Immature natural killer cell (primary cell): ENCODE measurements around the gene MAN2A1. TPM values are rescaled to one million over a fixed set of nuclear protein-coding genes. Genes with fewer than 3 reads are reported as not detected.
"Not testable (repeated sequence)": the region's sequence is repeated elsewhere in the genome, so short reads cannot be mapped to it uniquely, and the experiment has no call there.

Experiments used
- DNase-seq, 3 donors: peaks; one replicate each; pipeline ENCODE4 v3.0.0; 2022; ENCODE audit warnings: mixed read lengths in 1 of 3
- H3K27ac Mint-ChIP-seq, 6 donors: one replicate each; pipeline ENCODE4 v1.8.0; 2020; ENCODE audit warnings: mixed read lengths in 6 of 6, mild to moderate bottlenecking in 5 of 6, inconsistent platforms in 4 of 6, moderate library complexity in 3 of 6
- H3K27me3 Mint-ChIP-seq, 3 donors: one replicate each; pipeline ENCODE4 v1.8.0; 2020 to 2021; ENCODE audit warnings: low read depth in 3 of 3, mild to moderate bottlenecking in 3 of 3, mixed read lengths in 3 of 3, moderate library complexity in 3 of 3, inconsistent platforms in 1 of 3
- H3K36me3 Mint-ChIP-seq, 3 donors: one replicate each; pipeline ENCODE4 v1.8.0; 2020; ENCODE audit warnings: mixed read lengths in 3 of 3, inconsistent platforms in 2 of 3, mild to moderate bottlenecking in 2 of 3
- H3K4me1 Mint-ChIP-seq, 2 donors: one replicate each; pipeline ENCODE4 v1.8.0; 2020; ENCODE audit warnings: inconsistent platforms in 2 of 2, mild to moderate bottlenecking in 2 of 2, mixed read lengths in 2 of 2, moderate library complexity in 1 of 2
- H3K4me3 Mint-ChIP-seq, 5 donors: one replicate each; pipeline ENCODE4 v1.8.0; 2020; ENCODE audit warnings: mild to moderate bottlenecking in 5 of 5, mixed read lengths in 5 of 5, inconsistent platforms in 3 of 5, moderate library complexity in 3 of 5
- H3K9me3 Mint-ChIP-seq, 6 donors: one replicate each; pipeline ENCODE4 v1.8.0; 2020; ENCODE audit warnings: mild to moderate bottlenecking in 6 of 6, mixed read lengths in 6 of 6, inconsistent platforms in 4 of 6, moderate library complexity in 3 of 6
- polyA plus RNA-seq, 3 donors: library from polyadenylated mRNA; unstranded; fragments of 300-500 nt; fragmentation: Illumina TruSeq; gene quantifications; one replicate each; pipeline ENCODE4 v1.2.3, GENCODE V29; 2021

MAN2A1 gene
- polyA plus RNA-seq, 3 donors from 2014 or later: 12.4 to 18.1 (median 14.4) TPM

DNA sequence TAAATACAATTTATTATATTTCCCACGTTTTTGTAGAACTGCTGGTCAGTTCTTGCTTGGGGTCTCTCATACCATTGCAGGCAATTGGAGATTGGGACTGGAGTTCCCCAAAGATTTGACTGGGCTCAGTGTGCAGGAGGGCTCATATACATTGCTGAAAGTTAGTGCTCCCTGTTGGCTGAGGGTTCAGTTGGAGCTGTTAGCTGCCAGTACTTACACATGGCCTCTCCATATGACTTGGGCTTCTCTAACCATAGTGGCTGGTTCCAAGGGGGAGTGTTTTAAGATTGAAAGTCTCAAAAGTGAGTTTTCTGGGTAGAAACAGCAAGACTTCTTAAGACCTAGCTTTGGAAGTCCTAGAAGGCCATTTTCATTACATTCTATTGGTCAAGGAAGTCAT lies 102.9 kb downstream of the MAN2A1 start:
- DNase-seq: no peak
- Mint-ChIP-seq H3K36me3 (peaks cover 34 to 48% (median 46%) of the 10 kb centered on the region in 3 donors), H3K27ac (no peak overlapping the region), H3K4me3 (no peak overlapping the region), H3K9me3 (no peaks in the 10 kb centered on the region), H3K27me3 (peaks cover 0 to 2% (median 0%) of the 10 kb centered on the region in 3 donors), H3K4me1 (peaks cover 0 to 3% of the 10 kb centered on the region in 2 donors)

- H3K27ac Mint-ChIP-seq: peak overlapping the region in 1 of 6 donors; percentile 64
- H3K9me3 Mint-ChIP-seq: no peaks in the 10 kb centered on the region
- no peak overlapping the region for H3K4me3 Mint-ChIP-seq
- no peaks in the 10 kb centered on the region for H3K27me3 Mint-ChIP-seq
- peaks cover 4 to 30% (median 30%) of the 10 kb centered on the region in 3 donors for H3K36me3 Mint-ChIP-seq
- DNase-seq: no peak
- no peaks in the 10 kb centered on the region for H3K4me1 Mint-ChIP-seq
Observed at GRCh38 chr5:109803854-109804253, 114.1 kb downstream of the MAN2A1 start.

DNA sequence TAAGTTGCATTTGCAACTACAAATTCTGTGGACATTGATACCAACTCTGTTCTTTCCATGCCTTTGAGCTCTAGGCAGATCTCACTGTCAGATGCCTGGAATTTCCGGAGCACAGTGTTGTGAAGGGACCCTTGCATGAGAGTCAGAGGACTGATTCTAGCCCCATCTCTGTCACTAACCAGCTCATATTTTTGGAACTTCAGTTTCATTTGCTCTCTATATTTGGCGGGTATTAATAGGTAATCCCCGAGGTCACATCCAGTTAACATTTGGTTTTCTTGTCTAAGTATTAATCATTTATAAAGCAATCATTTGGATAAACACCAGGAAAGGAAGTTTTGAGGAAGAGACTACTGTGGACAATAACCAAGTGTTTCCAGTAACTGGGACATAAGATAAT lies 115.7 kb downstream of the MAN2A1 start:
- no peak for DNase-seq
- Mint-ChIP-seq H3K36me3 (peaks cover 12 to 42% (median 39%) of the 10 kb centered on the region in 3 donors), H3K4me3 (no peak overlapping the region), H3K27me3 (no peaks in the 10 kb centered on the region), H3K9me3 (no peaks in the 10 kb centered on the region), H3K4me1 (peaks cover 2 to 6% of the 10 kb centered on the region in 2 donors), H3K27ac (peak overlapping the region in 1 of 6 donors; percentile 13)

- Mint-ChIP-seq H3K36me3 (peaks cover 14 to 44% (median 42%) of the 10 kb centered on the region in 3 donors), H3K9me3 (no peaks in the 10 kb centered on the region), H3K4me1 (peaks cover 5 to 10% of the 10 kb centered on the region in 2 donors), H3K27me3 (no peaks in the 10 kb centered on the region), H3K27ac (no peak overlapping the region), H3K4me3 (no peak overlapping the region)
- no peak for DNase-seq
Observed at GRCh38 chr5:109805883-109806282, 116.2 kb downstream of the MAN2A1 start.

DNA sequence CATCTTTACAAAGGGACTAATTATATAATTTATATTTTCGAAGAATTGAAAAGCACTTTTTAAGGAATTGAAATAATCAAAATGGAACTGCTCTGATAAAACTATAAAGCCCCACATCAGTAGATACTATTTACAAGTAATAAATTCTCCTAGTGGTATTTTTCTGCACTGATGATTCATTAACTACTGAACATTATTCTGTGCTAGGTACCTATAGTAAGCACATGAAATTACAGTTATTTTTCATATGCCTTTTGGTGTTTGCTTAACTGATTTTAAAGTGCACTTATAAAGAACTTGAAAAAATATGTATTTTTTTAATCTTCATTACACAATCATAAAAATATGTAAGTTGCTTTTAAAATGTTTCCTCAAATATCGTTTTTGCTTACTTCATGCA lies 123.0 kb downstream of the MAN2A1 start:
- Mint-ChIP-seq H3K27ac (no peak overlapping the region), H3K4me3 (no peak overlapping the region), H3K4me1 (peaks cover 9 to 11% of the 10 kb centered on the region in 2 donors), H3K36me3 (peaks cover 18 to 40% (median 27%) of the 10 kb centered on the region in 3 donors), H3K27me3 (no peaks in the 10 kb centered on the region), H3K9me3 (no peaks in the 10 kb centered on the region)
- DNase-seq: no peak

DNA sequence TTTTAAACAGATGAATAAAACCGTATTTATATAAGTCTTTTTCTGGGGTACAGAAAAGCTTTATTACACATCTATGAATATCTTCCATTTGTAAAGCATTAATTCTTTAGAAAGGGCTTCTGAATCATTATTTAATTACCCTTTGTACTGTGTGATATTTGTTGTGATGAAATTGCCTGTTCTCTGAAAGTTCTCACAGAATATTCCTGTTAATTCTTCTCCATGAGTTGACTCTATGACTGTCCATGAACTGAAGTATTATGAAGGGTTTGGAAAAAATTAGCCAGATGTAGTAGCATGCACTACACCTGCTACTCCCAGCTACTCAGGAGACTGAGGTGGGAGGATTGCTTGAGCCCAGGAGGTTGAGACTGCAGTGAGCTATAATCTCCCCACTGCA lies 127.0 kb downstream of the MAN2A1 start:
- Mint-ChIP-seq H3K36me3 (peaks cover 13 to 28% (median 27%) of the 10 kb centered on the region in 3 donors), H3K4me1 (no peaks in the 10 kb centered on the region)

DNA sequence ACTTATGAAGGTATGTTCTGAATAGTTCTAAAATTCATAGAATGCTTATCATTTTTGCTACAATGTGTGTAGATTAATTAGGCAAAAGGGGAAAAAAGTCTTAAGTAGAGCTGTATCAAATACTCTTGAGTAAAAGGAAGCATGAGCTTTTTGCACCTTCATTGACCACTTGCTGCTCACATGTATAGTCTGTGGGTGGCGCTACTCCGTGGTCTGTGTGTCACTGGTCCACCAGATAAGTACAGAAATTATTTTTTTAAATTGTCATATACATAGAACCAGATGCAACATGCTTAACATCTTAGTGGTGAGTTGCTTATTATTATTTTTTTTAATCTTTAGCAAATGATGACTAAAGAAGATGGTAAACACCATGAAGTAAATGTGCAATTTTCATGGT lies 130.2 kb downstream of the MAN2A1 start:
- Mint-ChIP-seq H3K4me3 (no peak overlapping the region), H3K9me3 (no peaks in the 10 kb centered on the region), H3K4me1 (no peaks in the 10 kb centered on the region), H3K36me3 (peaks cover 16 to 35% (median 23%) of the 10 kb centered on the region in 3 donors), H3K27me3 (no peaks in the 10 kb centered on the region), H3K27ac (peak overlapping the region in 1 of 6 donors; percentile 46)
- DNase-seq: no peak

More for the DNA sequence above, 127.0 kb downstream of the MAN2A1 start:
- H3K9me3 Mint-ChIP-seq: no peaks in the 10 kb centered on the region
- DNase-seq: no peak
- no peak overlapping the region for H3K27ac Mint-ChIP-seq
- H3K4me3 Mint-ChIP-seq: no peak overlapping the region
- H3K27me3 Mint-ChIP-seq: no peaks in the 10 kb centered on the region

DNA sequence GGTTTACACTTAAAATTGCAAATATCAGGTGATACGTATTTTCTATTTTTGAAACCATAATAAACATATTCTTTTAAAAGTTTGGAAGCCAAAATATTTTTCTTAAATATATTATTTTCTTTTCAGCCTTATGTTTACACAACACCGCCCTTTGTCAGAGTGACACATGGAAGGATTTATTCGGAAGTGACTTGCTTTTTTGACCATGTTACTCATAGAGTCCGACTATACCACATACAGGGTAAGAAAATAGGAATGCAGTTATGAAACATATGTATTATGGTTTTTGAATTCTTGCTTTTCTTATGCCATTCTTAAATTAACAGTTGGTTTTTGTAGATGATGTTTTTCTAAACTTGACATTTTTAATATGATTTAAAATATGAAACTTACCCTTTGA lies 133.9 kb downstream of the MAN2A1 start:
- peaks cover 4 to 6% of the 10 kb centered on the region in 2 donors for H3K4me1 Mint-ChIP-seq
- H3K9me3 Mint-ChIP-seq: no peaks in the 10 kb centered on the region
- no peak overlapping the region for H3K27ac Mint-ChIP-seq
- H3K4me3 Mint-ChIP-seq: no peak overlapping the region
- H3K36me3 Mint-ChIP-seq: peaks cover 35 to 59% (median 47%) of the 10 kb centered on the region in 3 donors
- DNase-seq: no peak
- H3K27me3 Mint-ChIP-seq: peaks cover 0 to 2% (median 0%) of the 10 kb centered on the region in 3 donors

DNA sequence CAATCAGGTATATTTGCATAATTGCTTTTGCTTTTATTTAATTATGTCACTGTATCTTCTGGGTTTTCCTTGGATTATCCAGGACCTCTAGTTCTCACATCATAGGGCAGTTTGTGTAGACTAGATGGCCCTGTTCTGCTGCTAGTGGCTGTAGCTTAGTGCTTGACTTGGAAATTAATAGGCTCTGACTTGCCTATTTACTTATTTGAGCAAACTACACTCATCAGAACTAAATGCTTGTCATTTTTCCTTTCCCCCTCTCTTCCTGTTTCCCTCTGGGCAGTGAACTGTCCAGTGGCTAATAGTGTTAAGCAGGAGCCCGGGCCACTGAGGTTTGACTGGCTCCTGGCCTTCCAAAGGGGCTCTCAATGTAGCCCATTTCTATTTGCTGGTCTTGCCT lies 135.7 kb downstream of the MAN2A1 start:
- H3K27me3 Mint-ChIP-seq: peaks cover 0 to 2% (median 0%) of the 10 kb centered on the region in 3 donors
- H3K27ac Mint-ChIP-seq: no peak overlapping the region
- peaks cover 41 to 58% (median 49%) of the 10 kb centered on the region in 3 donors for H3K36me3 Mint-ChIP-seq
- no peak overlapping the region for H3K4me3 Mint-ChIP-seq
- no peak for DNase-seq
- no peaks in the 10 kb centered on the region for H3K9me3 Mint-ChIP-seq
- H3K4me1 Mint-ChIP-seq: peaks cover 4 to 6% of the 10 kb centered on the region in 2 donors

- no peaks in the 10 kb centered on the region for H3K9me3 Mint-ChIP-seq
- H3K27me3 Mint-ChIP-seq: peaks cover 0 to 2% (median 0%) of the 10 kb centered on the region in 3 donors
- H3K4me3 Mint-ChIP-seq: no peak overlapping the region
- peaks cover 40 to 52% (median 45%) of the 10 kb centered on the region in 3 donors for H3K36me3 Mint-ChIP-seq
- peaks cover 8 to 12% of the 10 kb centered on the region in 2 donors for H3K4me1 Mint-ChIP-seq
- DNase-seq: no peak
- no peak overlapping the region for H3K27ac Mint-ChIP-seq
Observed at GRCh38 chr5:109826426-109826825, 136.7 kb downstream of the MAN2A1 start.

- Mint-ChIP-seq H3K4me3 (no peak overlapping the region), H3K36me3 (peaks cover 40 to 51% (median 41%) of the 10 kb centered on the region in 3 donors), H3K9me3 (no peaks in the 10 kb centered on the region), H3K27me3 (peaks cover 0 to 2% (median 0%) of the 10 kb centered on the region in 3 donors), H3K4me1 (peaks cover 15 to 28% of the 10 kb centered on the region in 2 donors), H3K27ac (no peak overlapping the region)
- no peak for DNase-seq
Observed at GRCh38 chr5:109829331-109829730, 139.6 kb downstream of the MAN2A1 start.

GRCh38 chr5:109830955-109831502 lies 141.3 kb downstream of the MAN2A1 start:
- Mint-ChIP-seq H3K36me3 (peaks cover 33 to 50% (median 36%) of the 10 kb centered on the region in 3 donors), H3K27ac (peak overlapping the region in 4 of 6 donors; percentile 23 to 38 (median 24)), H3K27me3 (peaks cover 0 to 2% (median 0%) of the 10 kb centered on the region in 3 donors), H3K9me3 (no peaks in the 10 kb centered on the region), H3K4me1 (peaks cover 15 to 28% of the 10 kb centered on the region in 2 donors), H3K4me3 (no peak overlapping the region)
- no peak for DNase-seq

DNA sequence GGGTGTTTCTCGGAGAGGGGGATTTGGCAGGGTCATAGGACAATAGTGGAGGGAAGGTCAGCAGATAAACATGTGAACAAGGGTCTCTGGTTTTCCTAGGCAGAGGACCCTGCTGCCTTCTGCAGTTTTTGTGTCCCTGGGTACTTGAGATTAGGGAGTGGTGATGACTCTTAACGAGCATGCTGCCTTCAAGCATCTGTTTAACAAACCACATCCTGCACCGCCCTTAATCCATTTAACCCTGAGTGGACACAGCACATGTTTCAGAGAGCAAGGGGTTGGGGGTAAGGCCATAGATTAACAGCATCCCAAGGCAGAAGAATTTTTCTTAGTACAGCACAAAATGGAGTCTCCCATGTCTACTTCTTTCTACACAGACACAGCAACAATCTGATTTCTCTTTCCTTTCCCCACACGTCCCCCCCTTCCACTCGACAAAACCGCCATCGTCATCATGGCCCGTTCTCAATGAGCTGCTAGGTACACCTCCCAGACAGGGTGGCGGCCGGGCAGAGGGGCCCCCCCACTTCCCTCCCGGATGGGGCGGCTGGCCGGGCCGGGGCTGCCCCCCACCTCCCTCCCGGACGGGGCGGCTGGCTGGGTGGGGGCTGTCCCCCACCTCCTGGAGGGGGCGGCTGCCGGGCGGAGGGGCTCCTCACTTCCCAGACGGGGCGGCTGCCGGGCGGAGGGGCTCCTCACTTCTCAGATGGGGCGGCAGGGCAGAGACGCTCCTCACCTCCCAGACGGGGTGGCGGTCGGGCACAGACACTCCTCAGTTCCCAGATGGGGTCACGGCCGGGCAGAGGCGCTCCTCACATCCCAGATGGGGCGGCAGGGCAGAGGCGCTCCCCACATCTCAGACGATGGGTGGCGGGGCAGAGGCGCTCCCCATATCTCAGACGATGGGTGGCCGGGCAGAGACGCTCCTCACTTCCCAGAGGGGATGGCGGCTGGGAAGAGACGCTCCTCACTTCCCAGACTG lies 142.8 kb downstream of the MAN2A1 start:
- H3K4me3 Mint-ChIP-seq: not testable (repeated sequence)
- peaks cover 27 to 42% (median 32%) of the 10 kb centered on the region in 3 donors for H3K36me3 Mint-ChIP-seq

GRCh38 chr5:109833946-109834345 lies 144.2 kb downstream of the MAN2A1 start:
- Mint-ChIP-seq H3K9me3 (no peaks in the 10 kb centered on the region), H3K27ac (peak overlapping the region in 4 of 6 donors; percentile 21 to 67 (median 60)), H3K4me1 (peaks cover 14 to 22% of the 10 kb centered on the region in 2 donors), H3K27me3 (no peaks in the 10 kb centered on the region), H3K36me3 (peaks cover 22 to 36% (median 30%) of the 10 kb centered on the region in 3 donors), H3K4me3 (no peak overlapping the region)
- DNase-seq: no peak

More for the DNA sequence above, 142.8 kb downstream of the MAN2A1 start:
- H3K27ac Mint-ChIP-seq, H3K27me3 Mint-ChIP-seq, DNase-seq, H3K9me3 Mint-ChIP-seq: not testable (repeated sequence)
- peaks cover 18 to 28% of the 10 kb centered on the region in 2 donors for H3K4me1 Mint-ChIP-seq
